NCI-H1105 (cell line): Measurements from ENCODE around the gene LENG9.

Experiments
- DNase-seq: peaks from one replicate; lab custom pipeline; 2025; lab: John Stamatoyannopoulos, UW

LENG9 gene

DNA sequence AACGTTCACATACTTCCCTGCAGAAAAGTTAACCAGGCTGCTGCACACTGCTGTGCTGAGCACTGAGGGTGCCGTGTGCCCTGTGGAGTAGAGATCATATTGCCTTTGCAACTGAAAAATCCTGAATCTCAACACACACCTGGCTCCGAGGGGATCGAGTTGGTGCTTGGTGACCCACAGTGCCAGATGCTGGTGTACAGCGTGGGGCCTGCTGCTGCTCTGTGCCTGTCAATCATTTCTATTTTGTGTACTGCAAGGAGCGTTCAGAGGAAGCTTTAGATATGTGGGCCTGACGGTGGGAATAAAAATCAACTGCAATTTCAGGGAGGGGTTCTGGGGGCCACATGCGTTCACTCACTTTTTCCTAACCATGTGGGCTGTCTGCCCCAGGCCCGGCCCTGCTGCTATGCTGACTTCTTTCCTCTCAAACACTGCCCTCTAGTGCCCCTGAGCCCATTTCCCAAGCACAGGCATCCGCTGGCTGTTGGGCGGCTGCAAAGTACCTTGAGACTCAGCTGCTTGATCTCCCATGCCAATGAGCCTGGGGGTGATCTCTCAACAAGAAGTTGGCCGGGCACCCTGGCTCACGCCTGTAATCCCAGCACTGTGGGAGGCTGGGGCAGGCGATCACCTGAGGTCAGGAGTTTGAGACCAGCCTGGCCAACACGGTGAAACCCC lies 24.3 kb downstream of the LENG9 start:
- DNase-seq, result no peak

DNA sequence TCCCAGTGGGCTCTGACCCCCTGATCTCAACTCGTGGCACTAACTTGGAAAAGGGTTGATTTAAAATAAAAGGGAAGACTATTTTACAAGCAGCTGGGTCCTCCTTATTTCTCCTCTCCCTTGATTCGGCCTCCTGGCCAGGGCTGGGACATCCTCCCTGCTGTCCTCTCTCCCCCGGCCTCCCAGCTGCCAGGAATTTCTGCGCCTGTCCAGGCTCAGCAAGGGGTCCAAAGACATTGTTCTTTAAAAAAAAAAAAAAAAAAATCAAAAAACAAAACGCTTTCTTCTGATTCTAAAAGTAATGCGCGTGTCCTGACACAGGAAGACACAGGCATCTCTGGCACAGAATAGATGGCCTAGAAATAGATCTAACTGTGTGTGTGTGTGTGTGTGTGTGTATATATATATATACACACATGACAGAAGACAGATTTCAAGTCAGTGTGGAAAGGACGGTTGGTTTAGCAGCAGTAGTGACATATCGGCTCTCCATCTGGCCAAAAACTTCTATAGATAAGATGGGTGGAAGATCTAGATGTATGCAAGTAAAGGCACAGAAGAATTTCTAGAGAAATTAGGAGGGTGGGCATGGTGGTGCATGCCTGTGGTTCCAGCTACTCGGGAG lies 26.8 kb downstream of the LENG9 start:
- DNase-seq, result no peak

DNA sequence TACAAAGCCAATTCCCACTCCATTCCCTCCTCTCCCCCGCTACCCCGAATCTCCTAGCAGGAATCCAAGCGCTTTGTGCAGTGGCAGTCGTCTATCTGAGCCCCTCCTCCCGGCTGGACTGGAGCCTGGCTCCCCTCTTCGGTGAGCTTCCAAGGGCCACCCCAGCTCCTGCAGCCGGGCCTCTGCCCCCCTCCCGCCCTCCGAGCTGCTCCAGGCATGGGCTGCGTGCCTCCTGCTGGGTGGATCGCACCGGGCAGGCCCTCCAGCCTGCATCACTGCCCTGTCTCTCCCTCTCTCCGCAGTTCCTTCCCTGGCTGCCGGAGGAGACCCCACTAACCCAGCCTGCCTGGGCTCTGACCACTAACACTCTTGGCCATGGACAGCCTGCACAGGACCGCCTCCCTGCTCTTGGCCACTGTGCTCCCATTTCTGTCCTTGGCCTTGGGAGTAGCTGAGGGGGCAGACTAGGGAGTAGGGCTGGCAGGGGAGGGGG lies 27.5 kb downstream of the LENG9 start:
- no peak for DNase-seq

DNA sequence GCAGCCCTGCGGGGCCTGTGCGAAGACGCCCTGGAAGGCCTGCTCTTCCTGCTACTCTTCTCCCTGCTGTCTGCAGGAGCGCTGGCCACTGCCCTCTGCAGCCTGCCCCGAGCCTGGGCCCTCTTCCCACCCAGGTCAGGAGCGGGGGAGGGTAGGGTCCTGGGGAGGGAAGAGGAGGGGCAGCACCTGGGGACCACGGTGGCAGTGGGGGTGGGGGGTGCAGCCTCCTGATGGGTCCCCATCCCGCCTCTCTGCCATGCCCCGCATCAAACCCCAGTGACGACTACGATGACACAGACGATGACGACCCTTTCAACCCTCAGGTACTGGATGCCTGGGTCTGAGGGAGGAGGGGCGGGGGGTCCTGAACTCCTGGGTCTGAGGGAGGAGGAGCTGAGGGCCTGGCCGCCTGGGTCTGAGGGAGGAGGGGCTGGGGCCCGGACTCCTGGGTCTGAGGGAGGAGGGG lies 28.0 kb downstream of the LENG9 start:
- DNase-seq, result no peak

DNA sequence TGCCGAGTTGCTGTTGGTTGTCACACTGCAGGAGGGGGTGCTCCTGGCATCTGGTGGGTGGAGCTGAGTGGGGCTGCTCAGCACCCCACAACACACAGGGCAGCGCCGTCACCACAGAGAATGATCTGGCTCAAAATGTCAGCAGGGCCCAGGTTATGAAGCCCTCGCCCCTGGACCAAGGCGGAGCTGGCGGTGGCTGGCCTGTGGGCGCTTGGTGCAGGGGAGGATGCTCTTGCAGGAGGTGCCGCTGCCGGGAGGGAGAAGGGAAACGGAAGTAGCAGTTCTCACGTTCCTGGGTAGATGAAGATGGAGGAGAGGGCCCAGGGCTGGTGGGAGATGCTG lies 28.7 kb downstream of the LENG9 start:
- no peak for DNase-seq

DNA sequence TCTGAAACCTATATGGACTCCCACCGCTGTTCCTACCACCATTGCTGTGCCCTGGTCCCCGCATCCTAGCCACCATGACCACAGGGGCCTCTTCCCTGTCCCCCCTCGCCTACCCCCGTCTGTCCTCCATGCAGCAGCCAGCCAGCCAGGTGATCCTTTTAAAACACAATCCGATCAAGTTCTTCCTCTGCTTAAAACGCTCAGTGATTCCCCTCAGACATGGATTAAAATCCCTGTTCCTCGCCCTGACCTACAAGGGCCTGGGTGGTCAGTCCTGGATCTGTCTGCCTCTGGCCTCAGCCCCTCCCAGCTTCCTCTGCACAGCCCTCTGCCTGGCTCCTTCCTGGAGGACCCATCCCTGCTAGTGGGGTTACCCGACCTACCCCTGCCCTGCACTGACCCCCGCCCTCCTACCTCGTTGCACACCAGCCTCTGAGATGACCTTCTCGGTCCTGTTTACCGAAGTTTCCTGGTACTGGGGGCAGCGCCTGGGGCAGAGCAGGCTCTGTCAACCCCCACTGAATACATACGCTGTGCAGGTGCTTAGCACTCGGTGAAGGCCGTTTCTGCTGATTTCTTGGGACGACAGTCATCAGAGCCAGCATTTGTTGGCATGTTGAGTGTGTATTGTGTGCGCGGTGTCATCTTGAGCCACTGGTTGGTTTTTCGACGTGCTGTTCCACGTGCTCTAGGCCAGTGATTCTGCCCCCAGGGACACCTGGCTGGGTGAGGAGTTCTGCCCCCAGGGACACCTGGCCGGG lies 29.3 kb downstream of the LENG9 start:
- peak; percentile 60 for DNase-seq

DNA sequence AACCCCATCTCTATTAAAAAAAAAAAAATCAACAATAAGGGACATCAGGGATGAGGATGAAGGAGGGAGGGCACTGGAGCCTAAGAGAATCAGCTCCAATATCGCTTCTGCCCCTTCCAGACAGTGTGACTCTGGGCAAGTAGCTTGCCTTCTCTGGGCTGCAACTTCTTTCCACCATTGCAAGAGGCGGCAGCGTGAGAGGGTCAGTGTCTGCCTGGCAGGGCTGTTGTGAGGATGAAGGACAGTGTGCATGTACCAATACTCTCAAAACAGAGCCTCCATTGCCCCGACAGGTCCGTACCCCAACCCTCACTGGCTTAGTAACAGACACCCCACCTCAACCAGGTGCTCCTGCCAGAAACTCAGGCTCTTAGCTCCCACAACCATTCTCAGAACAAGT lies 29.9 kb downstream of the LENG9 start:
- DNase-seq, result no peak

DNA sequence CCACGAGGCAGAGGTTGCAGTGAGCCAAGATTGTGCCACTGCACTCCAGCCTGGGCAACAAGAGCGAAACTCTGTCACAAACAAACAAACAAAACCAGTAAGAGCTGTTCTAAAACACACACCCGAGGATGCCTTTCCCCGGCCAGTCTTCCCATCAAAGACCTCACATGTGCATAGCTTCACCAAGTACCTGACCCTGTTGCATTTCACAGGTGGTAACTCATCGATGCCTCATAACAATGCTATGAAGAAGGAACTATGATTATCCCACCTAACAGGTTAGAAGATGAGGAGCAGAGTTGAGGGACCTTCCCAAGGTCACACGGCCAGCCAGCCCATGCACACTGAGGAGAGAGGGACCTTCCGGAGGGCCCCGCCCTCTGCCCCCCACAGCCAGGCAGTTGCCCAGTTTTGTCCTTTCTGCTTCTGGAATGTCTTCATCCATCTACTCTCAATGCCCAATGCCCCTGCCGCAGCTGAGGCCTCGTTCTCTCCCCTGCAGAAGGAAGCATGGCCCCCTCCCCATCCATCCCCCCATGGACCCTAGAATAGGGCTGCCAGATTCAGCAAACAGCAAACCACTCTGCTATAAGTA lies 31.3 kb downstream of the LENG9 start:
- no peak for DNase-seq

DNA sequence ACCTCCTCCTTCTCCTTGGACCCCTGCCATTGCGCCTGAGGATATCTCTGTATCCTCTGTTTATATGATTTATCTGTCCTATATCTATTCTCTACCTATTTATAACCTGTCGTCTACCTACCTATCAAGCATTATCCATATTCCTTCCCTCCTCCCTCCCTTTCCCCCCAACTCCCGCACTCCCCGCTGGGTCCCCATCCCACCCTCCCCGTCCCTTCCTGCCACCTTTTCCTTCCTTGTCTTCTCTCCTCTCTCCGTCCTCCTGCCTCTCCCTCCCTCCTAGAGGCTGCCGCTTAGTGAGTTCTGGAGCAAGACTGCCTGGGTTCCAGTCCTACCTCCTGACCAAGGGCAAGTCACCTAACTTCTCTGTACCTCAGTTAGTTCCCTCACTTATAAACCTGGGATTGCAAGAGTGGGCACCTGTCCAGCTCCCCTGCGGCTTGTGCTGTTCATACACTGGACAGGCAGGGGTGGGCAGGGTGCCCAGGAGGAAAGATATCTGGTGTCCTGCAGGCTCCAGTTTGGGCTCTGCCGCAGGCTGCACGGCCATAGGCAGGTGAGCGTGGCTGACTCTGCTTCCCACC lies 32.2 kb downstream of the LENG9 start:
- no peak for DNase-seq

DNA sequence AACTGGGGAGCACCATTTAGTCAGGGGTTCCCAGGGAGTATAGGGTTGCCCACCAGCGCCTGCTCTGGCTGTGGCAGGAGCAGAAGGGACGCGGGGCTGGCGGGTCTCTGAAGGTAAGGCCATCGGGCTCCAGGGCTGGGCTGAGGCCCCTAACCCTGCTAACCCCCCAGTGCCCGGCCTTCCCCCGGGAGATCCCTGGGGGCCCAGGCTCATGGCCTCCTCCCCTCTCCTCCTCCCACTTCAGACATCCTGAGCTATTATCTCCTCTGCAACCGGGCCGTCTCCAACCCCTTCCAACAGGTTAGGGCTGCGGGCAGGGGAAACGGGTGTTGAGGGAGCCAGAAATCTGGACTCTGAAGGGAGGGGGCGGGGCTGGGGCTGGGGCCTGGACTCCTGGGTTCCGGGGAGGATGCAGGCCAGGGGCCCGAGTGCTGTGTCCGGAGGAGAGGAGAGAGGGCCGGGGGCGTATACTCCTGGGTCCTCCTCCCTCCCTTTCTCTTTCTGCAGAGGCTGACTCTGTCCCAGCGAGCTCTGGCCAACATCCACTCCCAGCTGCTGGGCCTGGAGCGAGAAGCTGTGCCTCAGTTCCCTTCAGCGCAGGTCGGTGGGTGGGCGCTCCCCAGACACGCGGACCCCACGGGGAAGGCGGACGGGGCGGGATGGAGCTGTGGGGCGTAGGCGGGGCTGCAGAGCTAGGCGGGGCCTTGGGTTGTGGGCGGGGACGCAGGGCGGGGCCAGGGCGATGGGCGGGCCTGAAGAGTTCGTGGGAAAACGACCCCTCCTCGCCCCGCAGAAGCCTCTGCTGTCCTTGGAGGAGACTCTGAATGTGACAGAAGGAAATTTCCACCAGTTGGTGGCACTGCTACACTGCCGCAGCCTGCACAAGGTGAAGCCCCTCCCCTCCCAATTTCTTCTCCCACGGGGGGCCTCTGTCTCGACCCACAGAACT lies 33.0 kb downstream of the LENG9 start:
- no peak for DNase-seq

DNA sequence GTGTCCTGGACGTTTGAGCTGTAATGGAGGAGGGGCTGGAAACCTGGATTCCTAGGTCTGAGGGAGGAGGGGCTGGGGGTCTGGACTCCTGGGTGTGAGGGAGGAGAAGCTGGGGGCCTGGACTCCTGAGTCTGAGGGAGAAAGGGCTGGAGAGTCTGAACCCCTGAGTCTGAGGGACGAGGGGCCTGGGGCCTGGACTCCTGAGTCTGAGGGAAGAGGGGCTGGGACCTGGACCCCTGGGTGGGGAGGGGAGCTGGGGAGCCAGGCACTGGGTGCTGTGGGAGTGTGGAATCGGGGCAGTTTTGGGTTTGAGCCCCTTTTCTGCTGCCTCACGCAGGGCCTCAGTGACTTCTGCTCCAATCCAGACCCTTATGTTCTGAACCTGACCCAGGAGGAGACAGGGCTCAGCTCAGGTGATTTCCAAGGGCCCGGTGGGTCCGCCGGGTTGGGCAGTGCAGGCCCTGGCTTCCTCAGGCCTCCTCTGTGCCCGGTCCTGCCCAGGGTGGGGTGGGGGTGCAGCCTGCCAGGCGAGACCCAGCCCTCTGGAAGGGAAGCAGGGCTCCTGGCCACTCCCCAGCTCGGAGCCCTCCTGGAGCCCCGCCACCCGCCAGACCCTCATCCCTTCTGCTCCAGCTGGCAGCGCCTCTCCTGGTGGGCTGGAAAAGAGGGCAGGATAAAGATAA lies 33.9 kb downstream of the LENG9 start:
- DNase-seq, result no peak

DNA sequence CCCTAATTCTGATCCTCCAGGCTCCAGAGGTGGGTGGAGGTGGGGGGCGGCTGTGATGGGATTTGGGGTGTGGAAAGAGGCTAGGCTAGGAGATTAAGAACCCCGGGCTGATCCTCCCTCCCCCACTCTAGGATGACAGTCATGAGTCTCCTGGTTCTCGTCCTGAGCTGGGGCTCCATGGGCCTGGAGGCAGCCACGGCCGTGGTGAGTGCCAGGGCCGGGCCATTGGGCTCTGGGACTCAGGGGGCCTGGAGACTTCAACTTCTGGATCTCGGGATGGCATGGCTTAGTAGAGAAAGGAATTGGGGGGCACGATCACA lies 34.4 kb downstream of the LENG9 start:
- no peak for DNase-seq

DNA sequence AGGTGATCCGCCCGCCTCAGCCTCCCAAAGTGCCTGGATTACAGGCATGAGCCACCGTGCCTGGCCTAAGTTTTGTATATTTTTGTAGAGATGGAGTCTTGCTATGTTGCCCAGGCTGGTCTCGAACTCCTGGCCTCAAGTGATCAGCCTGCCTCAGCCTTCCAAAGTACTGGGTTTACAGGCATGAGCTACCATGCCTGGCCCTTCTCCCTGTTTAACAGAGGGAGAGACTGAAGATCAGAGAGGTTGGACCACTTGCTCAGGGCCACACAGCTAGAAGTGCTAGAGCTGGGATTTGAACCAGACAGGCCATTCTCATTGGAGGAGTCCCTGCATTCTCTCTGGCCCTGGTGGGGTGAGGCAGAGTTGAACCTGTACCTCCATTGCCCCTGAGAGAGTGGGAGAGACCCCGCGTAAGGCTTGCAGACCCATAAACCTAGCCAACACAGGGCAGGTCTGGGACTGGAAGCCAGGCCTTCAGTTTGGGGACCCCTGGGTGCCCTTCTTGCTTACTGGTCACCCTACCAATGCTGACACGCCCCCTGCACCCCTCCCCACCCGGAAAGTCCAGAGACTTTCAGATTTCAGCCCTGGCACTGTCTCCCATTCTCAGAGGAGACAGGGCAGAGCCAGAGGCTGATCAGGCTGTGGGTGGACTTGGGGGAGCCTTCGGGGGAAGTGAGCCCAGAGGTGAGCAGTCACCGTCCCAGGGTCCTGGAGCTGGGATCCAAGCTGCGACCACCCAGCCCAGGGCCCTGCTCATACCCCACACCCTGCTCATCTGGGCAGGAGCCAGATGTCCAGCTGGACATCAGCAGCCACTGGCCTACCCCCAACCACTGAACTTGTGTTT lies 35.0 kb downstream of the LENG9 start:
- no peak for DNase-seq

DNA sequence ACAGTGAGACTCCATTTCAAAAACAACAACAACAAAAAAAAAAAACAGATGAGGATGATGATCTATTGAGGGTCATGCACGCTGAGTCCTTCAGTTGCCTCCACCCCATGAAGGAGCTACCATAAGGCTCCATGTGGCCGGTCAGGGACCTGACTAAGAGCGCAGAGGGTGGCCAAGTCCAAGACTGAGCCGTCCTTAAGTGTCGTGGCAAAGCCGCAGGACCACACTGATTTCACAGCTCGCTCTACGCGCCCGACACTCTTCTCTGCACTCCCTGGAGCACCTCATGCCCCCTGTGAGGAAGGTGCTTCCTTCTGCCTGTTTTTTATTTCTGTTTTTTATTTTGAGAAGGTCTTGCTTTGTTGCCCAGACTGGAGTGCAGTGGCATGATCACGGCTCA lies 36.0 kb downstream of the LENG9 start:
- DNase-seq, result no peak

DNA sequence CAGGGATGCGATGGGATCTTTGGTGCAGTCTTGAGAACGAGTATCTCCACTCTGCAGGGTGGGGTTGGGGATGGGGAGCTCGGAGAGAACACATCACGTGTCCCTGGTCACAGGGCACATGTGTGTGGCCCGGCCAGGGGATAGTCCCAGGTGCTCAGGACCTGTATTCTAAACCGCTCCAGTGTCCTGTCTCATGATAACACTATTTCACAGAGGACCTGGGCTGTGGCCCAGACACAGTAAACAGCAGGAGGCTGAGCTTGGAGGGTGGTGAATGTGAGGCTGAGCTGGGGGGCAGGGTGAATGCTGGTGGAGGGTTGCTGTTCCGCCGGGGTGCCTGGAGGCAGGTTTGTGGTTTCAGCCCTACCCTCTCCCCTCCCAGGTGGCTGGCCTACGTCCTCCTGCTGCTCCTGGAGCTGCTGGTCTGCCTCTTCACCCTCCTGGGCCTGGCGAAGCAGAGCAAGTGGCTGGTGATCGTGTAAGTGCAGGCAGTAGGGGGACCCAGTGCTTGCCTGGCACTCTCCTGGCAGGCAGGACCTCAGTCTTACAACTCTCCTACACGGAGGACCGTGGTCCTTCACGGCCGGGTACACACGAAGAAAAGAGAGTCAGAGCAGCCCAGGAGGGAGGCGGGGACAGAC lies 37.2 kb downstream of the LENG9 start:
- no peak for DNase-seq

DNA sequence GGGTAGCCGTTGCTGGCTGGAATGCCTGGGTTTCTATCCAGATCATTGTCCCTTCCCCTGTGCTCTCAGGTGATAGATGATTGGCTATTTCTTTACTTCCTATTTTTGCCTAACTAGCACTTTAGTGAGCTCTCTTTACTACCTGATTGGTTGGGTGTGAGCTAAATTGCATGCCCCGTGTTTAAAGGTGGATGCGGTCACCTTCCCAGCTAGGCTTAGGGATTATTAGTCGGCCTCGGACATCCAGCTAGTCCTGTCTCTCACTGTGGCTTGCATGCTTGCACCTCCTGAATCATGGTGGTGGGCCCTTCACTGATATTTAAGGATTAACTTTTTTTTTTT lies 38.2 kb downstream of the LENG9 start:
- DNase-seq, result no peak

DNA sequence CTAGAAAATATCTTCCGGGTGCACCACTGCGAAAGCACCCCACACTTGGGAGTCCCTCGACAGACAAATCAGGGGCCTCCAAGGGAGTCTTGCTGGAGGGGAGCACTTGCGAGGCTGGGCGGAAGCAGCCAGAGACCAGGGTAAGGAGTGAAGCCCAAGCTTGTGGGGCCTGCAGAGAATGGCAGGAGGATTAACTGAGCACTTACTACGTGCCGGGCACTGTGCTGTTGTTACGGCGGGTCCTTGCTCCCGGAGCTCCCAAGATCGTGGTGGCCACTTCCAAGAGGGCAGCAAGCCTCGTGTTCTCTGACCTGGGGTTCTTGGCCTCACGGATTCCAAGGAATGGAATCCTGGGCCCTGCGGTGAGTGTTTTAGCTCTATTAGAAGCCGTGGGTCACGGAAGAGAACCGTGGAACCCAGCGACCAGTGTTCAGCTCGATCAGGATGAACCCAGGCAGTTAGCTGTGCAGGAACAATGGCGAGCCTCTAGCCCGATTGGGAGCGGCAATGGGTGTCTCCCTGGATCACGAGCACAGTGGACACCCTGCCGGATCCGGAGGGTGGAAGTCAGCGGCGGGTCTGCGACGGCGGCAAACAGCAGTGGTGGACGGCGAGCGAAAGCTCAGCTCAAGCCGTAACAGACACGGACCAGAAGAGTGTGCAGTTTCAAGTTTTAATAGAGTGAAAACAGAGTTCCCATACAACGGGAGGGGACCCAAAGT lies 38.8 kb downstream of the LENG9 start:
- no peak for DNase-seq

DNA sequence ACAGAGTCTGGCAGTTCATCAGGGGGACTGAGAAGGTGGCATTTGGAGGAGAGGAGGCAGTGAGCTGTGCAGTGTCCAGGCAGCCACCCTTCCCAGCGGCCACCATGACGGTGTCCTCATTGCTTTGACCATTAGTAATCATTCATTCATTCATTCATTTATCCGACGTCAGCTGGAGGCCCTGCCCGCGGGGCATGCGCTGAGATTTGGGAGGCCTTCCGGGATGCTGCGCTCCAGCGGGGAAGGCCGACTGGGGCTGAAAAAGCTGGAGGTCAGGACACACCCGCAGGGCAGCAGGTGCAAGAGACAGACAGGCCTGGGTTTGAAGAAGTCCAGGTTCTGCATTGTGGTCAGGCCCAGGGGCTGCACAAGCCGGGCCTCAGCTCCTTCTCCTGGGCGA lies 39.4 kb downstream of the LENG9 start:
- no peak for DNase-seq

DNA sequence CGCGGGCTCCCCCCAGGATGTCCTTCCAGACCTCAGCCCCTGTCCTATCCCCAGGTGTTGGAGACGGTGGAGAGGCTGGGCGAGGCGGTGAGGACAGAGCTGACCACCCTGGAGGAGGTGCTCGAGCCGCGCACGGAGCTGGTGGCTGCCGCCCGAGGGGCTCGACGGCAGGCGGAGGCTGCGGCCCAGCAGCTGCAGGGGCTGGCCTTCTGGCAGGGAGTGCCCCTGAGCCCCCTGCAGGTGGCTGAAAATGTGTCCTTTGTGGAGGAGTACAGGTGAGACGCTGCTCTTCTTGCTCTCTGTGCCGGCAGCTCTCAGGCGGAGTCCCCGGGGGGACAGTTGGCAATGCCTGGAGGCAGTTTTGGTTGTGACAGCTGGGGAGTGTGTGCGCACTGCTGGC lies 41.4 kb downstream of the LENG9 start:
- DNase-seq, result no peak
